Fibroblast of pulmonary artery (primary cell): ENCODE measurements around the gene CTIF.

Experiments
- DNase-seq: peaks from one replicate; pipeline ENCODE4 v3.0.0-alpha.2; 2010; ENCODE audit warnings: low read depth
- H3K4me3 ChIP-seq: replicated peaks from 2 replicates; pipeline ENCODE4 v1.5.1; 2011; ENCODE audit warnings: low read depth, mild to moderate bottlenecking, control low read depth, low read length, moderate library complexity
- CTCF ChIP-seq: IDR thresholded peaks from 2 replicates; pipeline ENCODE4 v1.5.1; 2011; ENCODE audit warnings: mild to moderate bottlenecking, control low read depth, low read length, inconsistent platforms; ENCODE audit errors: missing control alignments

The CTIF gene

GRCh38 chr18:48850822-48851598 is 312.2 kb downstream of the CTIF start:
- peak; percentile 84 for DNase-seq
- no peak for TF ChIP-seq CTCF
- no peak overlapping the region for H3K4me3 ChIP-seq

GRCh38 chr18:48851599-48851960 is 312.7 kb downstream of the CTIF start:
- no peak overlapping the region for H3K4me3 ChIP-seq
- peak; percentile 53 for DNase-seq
- TF ChIP-seq CTCF: no peak

GRCh38 chr18:48852292-48852691 is 313.5 kb downstream of the CTIF start:
- no peak for TF ChIP-seq CTCF
- no peak for DNase-seq
- no peak overlapping the region for H3K4me3 ChIP-seq

- no peak for TF ChIP-seq CTCF
- DNase-seq: no peak
- H3K4me3 ChIP-seq: no peak overlapping the region
These were observed 314.0 kb downstream of the CTIF start for GRCh38 chr18:48852794-48853193.

GRCh38 chr18:48853588-48853987 is 314.8 kb downstream of the CTIF start:
- H3K4me3 ChIP-seq: no peak overlapping the region
- no peak for DNase-seq
- TF ChIP-seq CTCF: no peak

GRCh38 chr18:48854780-48855179 is 315.9 kb downstream of the CTIF start:
- no peak for DNase-seq
- TF ChIP-seq CTCF: no peak
- no peak overlapping the region for H3K4me3 ChIP-seq
